Left lobe of liver (tissue), 2 donors: Measurements from ENCODE around the gene SMDT1. TPM values are rescaled to one million over a fixed set of nuclear protein-coding genes. Genes with fewer than 3 reads are reported as not detected.
"Not testable (repeated sequence)": the region's sequence is repeated elsewhere in the genome, so short reads cannot be mapped to it uniquely, and the experiment has no call there.

Experiments
- ATAC-seq: fragments of 200-7000 bp; cut with Tn5 transposase; one replicate; pipeline ENCODE4 v1.9.1; 2020; ENCODE audit warnings: mild to moderate bottlenecking, moderate library complexity
- DNase-seq: peaks from one replicate; pipeline ENCODE4 v3.0.0-alpha.2; 2020; ENCODE audit warnings: low spot score
- total RNA-seq: library from RNA; stranded (reverse); gene quantifications from one replicate; pipeline ENCODE4 v1.2.1, GENCODE V29; 2021
- donor health status: DM: no; HTN: no; CAD: no; lungs with moderate emphysema.
- donor health status: DM: no; HTN: yes; CAD: no.

The SMDT1 gene
- total RNA-seq, 1 donor from 2014 or later: 83.8 TPM

GRCh38 chr22:42070517-42071422 lies 8.7 kb upstream of the SMDT1 start, which contains the start of gene NAGA:
Gene NAGA (minus strand): TSS chr22:42070812. CDS start chr22:42070297, 515 bp downstream.
- DNase-seq: peak; percentile 98
- ATAC-seq: peak; percentile 94

GRCh38 chr22:42071508-42071907 lies 8.0 kb upstream of the SMDT1 start:
- not testable (repeated sequence) for ATAC-seq, DNase-seq

GRCh38 chr22:42072606-42073330 lies 6.7 kb upstream of the SMDT1 start:
- ATAC-seq (no peak), DNase-seq (no peak)

GRCh38 chr22:42073621-42074041 lies 5.9 kb upstream of the SMDT1 start:
- ATAC-seq (no peak), DNase-seq (no peak)

- DNase-seq: no peak
- no peak for ATAC-seq
Observed at GRCh38 chr22:42074132-42074811, 5.2 kb upstream of the SMDT1 start, which contains the start of gene PHETA2. Gene PHETA2 (plus strand): TSS chr22:42074248. CDS start chr22:42077294, 3,046 bp downstream.

GRCh38 chr22:42074846-42075676 lies 4.4 kb upstream of the SMDT1 start:
- DNase-seq: no peak

GRCh38 chr22:42076764-42077485 lies 2.6 kb upstream of the SMDT1 start:
- ATAC-seq: no peak

More at GRCh38 chr22:42074846-42075676, 4.4 kb upstream of the SMDT1 start:
- ATAC-seq: no peak

GRCh38 chr22:42077486-42078125 lies 1.9 kb upstream of the SMDT1 start:
- ATAC-seq: no peak
- peak; percentile 45 for DNase-seq

More at GRCh38 chr22:42076764-42077485, 2.6 kb upstream of the SMDT1 start:
- DNase-seq: peak; percentile 41

GRCh38 chr22:42078469-42079318 lies 806 bp upstream of the SMDT1 start:
- DNase-seq (peak; percentile 46), ATAC-seq (peak; percentile 12)

GRCh38 chr22:42080287-42080686 lies 787 bp downstream of the SMDT1 start:
- peak; percentile 23 for ATAC-seq
- no peak for DNase-seq

- DNase-seq (no peak), ATAC-seq (no peak)
Observed at GRCh38 chr22:42083119-42083518, 3.6 kb downstream of the SMDT1 start.

GRCh38 chr22:42084874-42085273 lies 5.4 kb downstream of the SMDT1 start:
- no peak for DNase-seq
- no peak for ATAC-seq

GRCh38 chr22:42086051-42086450 lies 6.6 kb downstream of the SMDT1 start:
- no peak for ATAC-seq
- no peak for DNase-seq

GRCh38 chr22:42090596-42091454 lies 11.3 kb downstream of the SMDT1 start, which contains the start of gene NDUFA6:
Gene NDUFA6 (minus strand): TSS chr22:42090772. CDS start chr22:42090744, 28 bp downstream.
- ATAC-seq (peak; percentile 92), DNase-seq (peak; percentile 99)

- ATAC-seq: peak; percentile 8
- DNase-seq: no peak
Observed at GRCh38 chr22:42091455-42091782, 11.9 kb downstream of the SMDT1 start.

- no peak for ATAC-seq
- no peak for DNase-seq
Observed at GRCh38 chr22:42101199-42101598, 21.7 kb downstream of the SMDT1 start.

GRCh38 chr22:42104332-42104860 lies 24.9 kb downstream of the SMDT1 start:
- DNase-seq, ATAC-seq: not testable (repeated sequence)
